GM23248 (cell line): ENCODE results near the gene ELOVL4.

Source experiments
- EZH2 ChIP-seq: fragments of 200-600 bp; sonication (generic); IDR thresholded peaks from 2 replicates; pipeline ENCODE4 v1.6.1; 2018; ENCODE audit warnings: antibody characterized with exemption, mild to moderate bottlenecking; ENCODE audit not compliant: insufficient read depth, poor library complexity, severe bottlenecking
- EZH2phosphoT487 ChIP-seq: fragments of 200-600 bp; sonication (generic); IDR thresholded peaks from 2 replicates; pipeline ENCODE4 v1.6.1; 2018; ENCODE audit warnings: antibody characterized with exemption, moderate library complexity, mild to moderate bottlenecking, low read depth; ENCODE audit not compliant: insufficient read depth

DNA sequence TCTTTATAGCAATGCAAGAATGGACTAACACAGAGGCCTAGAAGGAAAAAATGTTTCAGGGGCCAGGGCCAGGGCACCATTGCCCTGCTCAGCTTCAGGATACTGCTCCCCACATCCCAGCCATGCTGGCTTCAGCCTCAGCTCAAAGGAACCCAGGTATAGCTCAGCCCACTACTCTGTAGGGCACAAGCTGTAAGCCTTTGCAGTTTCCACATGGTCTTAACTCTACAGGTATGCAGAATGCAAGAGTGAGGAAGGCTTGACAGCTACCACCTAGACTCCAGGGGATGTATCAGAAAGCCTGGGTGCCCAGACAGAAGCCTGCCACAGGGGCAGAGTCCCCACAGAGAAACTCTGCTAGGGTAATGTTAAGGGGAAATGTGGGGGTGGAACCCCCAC, 46.6 kb upstream of the ELOVL4 start:
- TF ChIP-seq EZH2 = no peak
- TF ChIP-seq EZH2phosphoT487 = no peak
